SKM-1 treated with dmso at 0.1 percent for 144 hours (cell line): ENCODE results near the gene KRTAP1-5.
"Not testable (repeated sequence)": the region's sequence is repeated elsewhere in the genome, so short reads cannot be mapped to it uniquely, and the experiment has no call there.

Source experiments
- DNase-seq: peaks from one replicate; lab custom pipeline; 2025; ENCODE audit not compliant: unreplicated experiment; lab: John Stamatoyannopoulos, UW

KRTAP1-5 gene

DNA sequence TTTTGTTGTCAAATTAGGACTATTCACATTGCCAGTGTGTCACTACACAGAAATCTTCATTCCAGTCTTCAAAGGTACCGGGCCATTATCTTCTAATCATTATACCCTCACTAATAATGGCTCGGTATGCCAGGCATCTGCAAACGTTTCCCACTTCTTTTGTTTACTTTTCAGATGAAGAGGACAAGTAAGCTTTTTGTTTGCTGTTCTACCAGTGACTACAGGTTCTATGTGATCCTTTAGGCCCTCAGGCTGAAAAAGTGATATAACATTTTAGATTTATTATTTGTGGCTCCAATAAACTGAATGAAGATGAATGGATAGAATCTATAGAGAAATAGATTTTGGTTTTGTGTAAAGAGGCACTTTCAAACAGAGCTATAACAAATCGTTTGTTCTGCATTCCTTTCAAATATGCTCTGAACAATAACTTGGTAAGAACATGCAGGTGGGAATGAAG is 17.7 kb downstream of the KRTAP1-5 start:
- DNase-seq = no peak

DNA sequence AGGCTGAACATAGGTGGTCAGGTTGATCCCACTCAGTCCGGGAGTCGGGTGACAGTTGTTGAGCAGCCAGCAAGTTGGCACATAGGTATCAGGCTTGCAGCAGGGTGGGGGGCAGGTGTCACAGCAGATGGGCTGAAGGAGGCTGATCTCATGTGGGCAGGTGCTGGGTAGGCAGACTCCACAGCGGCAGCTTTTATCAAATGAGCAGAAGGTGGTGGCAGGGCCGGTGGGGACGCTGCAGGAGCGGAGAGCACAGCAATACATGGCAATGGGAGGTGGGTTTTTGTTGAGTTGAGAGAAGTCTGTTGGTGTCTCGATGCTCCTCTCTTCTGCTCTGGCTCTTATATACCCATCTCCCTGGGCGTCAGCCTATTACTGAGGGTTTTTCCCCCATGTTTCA is 18.2 kb downstream of the KRTAP1-5 start, which contains the start of gene KRTAP3-1:
Gene KRTAP3-1 (minus strand): TSS at position 318 of the 400 bp plus-strand sequence. CDS start 54 bp downstream, at position 264.
- no peak for DNase-seq

DNA sequence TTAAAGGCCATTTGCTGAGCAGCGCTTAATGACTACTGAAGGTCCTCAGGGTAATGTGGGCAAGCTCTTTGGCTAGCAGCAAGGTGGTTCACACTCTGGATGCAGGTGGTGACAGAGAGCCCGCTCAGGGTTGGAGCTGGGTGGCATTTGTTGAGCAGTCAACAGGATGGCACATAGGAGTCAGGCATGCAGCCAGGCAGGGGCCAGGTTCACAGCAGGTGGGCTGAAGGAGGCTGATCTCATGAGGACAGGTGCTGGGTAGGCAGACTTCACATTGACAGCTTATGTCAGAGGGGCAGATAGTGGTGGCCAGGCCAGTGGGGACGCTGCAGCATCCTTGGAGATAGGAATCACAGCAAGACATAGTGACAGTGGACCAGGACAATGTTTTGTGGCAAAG is 22.6 kb downstream of the KRTAP1-5 start:
- DNase-seq = no peak

DNA sequence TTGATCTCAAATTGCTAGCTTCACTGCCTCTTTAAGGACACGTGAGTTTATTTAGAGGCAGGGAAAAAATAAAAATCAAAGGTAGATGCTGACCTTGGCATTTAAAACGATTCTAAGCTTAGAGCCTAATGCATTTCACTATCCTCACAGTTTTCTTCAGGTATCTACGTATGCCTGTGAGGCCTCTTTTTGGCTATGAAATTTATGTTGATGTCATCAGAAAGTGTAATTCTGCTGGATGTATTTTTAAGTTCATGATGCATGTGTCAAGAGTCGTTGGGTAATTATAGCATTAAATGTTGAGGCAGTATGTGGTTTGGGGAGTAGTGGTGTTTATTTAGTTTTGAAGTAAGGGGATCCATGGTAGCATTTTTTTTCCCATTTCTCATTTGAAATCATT is 23.1 kb downstream of the KRTAP1-5 start:
- no peak for DNase-seq

DNA sequence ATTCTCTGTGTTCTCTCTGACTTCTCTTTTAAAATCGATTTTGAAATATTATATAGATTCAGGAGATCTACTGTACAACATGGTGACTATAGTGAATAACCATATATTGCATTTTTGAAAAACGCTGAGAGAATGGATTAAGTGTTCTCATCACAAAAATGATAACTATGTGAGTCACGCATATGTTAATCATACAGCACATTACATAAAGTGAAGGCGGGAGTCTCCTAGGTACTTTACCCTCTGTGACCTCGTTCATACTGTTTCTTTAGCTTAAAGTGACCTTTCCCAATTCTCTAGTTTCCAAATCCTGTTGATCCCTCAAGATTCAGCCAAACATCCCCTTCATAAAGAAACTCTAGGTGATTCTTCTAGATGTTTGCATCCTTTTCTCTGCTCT is 24.2 kb downstream of the KRTAP1-5 start:
- DNase-seq = no peak

DNA sequence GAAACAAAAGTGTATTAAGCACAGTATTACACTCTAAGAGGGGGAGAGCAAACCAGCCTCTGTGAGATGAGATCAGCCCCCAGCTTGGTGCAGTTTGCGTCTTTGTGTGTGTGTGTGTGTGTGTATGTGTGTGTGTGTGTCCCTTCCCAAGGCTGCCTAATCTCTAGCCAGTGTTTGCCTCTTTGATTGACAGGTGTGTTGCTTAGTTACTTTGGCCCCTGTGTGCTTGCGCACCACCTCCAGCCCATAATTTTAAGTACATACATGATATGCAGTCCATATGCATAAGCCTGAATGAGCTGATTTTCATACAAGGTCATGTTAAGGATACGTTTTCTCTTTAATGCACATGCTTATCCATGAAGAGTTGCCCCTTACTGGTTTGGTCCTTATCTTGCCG is 25.2 kb downstream of the KRTAP1-5 start:
- DNase-seq = no peak

DNA sequence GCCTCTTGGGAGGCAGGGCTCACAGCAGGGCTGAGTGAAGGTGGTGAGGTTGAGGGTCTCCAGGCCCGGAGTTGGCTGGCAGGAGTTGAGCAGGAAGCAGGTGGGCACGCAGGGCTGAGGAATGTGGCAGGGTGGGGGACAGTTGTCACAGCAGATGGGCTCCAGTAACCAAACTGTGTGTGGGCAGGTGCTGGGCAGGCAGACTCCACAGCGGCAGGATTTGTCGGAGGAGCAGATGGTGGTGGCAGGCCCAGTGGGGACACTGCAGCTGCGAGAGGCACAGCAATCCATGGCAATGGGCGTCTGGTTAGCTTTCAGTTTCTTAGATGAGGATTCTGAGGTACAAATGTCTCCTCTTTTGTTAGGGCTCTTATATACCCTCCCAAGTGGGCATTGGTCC is 27.4 kb downstream of the KRTAP1-5 start, which contains the start of gene KRTAP3-2:
Gene KRTAP3-2 (minus strand): TSS at position 344 of the 400 bp plus-strand sequence. CDS start 53 bp downstream, at position 291.
- not testable (repeated sequence) for DNase-seq

DNA sequence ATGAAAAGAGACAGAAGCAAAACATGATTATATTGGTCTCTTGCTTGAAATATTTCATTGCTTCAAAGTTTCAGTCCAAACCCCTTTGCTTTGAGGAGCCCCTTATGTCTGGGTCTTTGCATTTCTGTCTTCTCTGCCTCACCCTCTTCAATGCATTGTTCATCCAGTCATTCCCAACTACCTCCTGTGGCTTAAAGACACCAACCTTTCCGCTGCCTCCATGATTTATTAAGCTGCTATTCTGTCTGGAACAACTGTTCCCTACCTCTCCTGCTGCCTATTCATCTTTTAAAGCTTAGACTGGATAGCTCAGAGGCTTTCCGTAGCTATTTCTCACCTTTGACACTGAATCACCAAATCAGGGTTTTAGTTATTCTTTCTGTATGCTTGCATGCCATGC is 29.6 kb downstream of the KRTAP1-5 start:
- DNase-seq = no peak

DNA sequence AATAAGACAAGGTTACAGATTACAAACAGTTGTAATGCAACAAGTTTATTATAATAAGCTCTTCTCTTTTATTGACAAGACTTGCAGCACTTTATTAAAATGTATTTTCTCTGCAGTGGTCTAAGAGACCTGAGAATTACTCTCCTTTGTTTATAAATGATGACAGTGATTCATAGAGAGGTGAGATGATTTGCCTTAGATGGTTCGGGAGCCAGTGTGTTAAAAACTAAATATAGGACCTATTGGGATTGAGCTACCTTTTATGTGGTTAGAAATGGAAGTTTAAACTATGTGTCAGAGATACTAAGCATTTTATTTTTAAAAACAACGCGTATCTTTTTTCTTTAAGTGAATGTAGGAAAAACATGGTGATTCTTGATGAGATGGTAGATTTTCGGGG is 30.2 kb downstream of the KRTAP1-5 start:
- DNase-seq = no peak

DNA sequence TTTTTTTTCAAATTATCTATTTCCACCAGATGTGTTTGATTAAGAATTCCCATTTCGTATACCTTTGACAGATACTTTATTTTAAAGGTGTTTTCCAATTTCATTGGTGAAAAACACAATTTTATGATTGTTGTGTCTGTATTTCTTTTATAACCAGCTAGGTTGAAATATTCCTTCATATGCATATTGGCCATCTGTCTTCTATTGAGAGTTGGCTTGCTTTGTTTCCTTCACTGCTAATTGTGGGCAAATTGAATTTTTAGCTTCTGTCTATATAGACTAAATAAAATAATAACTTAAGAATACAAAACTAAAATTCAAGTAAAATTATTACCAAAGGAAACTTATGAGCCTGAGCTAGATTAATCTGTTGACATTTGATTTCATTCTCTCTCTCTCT is 31.9 kb downstream of the KRTAP1-5 start:
- DNase-seq = no peak

DNA sequence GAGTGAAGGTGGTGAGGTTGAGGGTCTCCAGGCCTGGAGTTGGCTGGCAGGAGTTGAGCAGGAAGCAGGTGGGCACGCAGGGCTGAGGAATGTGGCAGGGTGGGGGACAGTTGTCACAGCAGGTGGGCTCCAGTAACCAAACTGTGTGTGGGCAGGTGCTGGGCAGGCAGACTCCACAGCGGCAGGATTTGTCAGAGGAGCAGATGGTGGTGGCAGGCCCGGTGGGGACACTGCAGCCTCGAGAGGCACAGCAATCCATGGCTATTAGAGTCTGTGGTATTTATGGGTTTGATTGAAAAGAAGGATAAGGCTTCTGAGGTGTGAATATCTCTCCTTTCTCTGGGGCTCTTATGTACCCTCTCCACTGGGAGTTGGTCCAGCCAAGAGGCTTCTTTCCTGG is 33.2 kb downstream of the KRTAP1-5 start, which contains the start of gene KRTAP3-3:
Gene KRTAP3-3 (minus strand): TSS at position 326 of the 400 bp plus-strand sequence. CDS start 67 bp downstream, at position 259.
- no peak for DNase-seq

DNA sequence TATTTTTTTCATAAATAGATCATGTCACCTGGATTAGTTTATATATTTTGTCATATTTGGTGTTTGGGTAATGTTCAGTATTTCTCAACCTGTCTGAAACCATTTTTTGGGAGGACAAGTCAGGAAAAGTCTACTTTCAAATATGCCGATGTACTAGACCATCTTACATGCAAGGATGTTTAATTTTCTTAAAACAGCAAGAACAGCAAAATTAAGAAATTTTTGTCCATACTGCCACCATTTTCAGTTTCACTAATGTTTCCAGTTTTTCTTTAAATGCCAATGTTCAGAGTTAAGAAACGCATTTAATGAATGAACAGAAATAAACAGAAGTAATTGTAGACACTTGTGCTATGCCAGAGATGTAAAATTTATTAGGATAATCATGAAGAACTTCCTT is 33.9 kb downstream of the KRTAP1-5 start:
- DNase-seq = no peak

DNA sequence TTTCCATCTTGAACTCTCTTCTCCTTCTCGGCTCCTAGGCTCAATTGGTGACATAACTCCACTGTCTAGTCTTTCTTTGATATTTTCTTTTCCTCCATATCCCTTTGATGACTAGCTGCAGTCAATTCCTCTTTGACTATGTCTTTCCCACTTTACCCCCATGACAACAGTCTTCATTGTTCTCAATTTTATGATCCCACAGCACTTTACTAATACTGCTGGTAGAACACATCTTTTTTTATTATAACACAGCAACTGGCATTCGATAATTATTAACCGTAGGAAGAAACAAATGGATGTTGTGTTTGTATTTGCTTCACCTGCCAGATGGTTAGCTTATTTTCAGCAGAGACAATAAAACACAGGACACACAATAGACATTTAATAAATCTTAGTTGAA is 34.3 kb downstream of the KRTAP1-5 start:
- DNase-seq = no peak

DNA sequence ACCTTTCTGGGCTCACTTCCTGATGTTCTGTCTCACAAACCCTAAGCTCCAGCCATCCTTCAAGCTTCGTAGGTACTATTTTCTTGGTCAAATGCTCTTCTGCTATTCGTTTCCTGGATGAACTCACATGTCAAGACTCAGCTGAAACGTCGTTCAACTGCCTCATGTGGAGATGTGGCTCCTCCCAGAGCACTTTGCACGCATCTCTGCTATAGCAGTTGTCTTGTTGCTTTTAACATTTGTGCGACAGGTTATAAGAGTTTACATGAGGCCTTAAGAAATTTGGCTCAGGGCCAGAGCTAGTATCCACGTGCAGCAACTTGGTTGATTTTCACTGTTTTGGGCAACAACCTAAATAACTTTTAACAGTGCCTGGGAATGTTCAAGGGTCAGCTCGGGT is 40.1 kb downstream of the KRTAP1-5 start:
- DNase-seq = no peak

DNA sequence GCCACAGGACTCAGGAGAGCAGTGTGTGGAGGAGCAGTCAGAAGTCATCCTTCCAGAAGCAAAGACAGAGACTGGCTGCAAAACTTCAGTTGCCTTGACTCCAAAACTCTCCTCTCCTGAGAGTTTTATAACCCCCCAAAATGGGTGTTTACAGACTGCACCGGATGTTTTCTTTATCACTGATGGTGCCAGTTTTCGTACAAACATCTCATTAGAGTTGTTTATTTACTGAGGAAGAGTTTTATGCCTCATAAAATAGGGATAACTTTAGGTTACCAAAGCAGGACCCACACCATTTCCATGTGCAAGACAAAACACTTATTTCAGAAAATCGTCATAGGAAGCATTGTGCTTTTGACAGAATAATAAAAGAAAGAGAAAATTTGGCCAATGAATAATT is 42.8 kb downstream of the KRTAP1-5 start, which contains the start of gene KRT40:
Gene KRT40 (minus strand): TSS at position 101 of the 400 bp plus-strand sequence. CDS start 53 bp downstream, at position 48.
- DNase-seq = no peak

DNA sequence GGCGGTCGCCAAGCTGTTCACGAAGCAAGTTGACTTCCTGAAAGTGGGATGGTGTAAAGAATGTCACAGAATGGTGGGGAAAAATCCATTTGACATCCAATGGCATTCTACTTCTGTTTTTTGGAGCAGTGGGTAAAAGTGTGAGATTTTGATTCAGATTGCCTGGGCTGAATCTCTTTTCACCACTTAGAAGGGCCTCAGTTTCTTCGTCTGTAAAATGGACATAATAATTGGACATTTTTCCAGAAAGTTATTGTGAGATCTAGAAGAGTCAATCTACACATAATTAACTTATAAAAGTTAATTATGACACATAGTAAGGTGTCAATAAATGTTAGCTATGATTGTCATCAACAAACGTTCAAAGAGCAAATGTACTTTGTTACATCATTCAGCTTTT is 45.9 kb downstream of the KRTAP1-5 start:
- no peak for DNase-seq

DNA sequence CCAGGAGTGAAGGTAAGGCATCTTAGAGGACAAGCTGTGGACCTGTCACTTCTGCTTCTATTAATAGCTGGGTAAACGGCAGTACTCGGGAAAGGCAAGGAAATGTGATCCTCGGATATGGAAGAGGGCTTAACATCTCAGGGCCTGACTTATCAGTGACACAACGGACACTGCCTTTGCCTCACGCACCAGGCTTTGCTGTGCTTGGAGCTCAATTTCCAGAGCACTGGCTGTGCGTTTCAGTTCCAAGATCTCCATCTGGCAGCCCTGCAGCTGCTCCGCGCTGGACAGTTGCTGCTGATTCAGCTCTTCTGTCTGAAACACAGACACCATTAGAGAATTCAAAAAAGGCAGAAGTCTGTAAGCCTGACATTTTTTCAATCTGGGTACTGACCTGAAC is 46.4 kb downstream of the KRTAP1-5 start:
- DNase-seq = no peak

DNA sequence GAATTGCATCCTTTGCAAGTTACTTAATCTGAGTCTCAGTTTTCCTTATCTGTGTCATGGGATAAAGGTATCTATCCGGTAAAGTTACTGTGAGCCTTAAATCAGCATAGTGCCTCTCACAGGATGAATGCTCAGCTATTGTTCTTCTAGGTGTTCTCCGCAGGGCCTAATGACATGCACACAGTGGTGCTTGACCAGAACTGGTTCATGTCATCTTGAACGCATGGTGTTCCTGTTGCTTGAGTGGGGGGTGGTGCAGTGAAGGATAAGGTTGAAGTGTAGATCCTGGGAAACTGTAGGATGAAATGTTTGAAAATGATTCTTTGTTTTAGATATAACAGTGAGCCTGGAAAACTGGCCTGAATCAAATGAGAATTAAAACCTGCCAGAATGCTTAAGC is 46.9 kb downstream of the KRTAP1-5 start:
- DNase-seq = no peak

DNA sequence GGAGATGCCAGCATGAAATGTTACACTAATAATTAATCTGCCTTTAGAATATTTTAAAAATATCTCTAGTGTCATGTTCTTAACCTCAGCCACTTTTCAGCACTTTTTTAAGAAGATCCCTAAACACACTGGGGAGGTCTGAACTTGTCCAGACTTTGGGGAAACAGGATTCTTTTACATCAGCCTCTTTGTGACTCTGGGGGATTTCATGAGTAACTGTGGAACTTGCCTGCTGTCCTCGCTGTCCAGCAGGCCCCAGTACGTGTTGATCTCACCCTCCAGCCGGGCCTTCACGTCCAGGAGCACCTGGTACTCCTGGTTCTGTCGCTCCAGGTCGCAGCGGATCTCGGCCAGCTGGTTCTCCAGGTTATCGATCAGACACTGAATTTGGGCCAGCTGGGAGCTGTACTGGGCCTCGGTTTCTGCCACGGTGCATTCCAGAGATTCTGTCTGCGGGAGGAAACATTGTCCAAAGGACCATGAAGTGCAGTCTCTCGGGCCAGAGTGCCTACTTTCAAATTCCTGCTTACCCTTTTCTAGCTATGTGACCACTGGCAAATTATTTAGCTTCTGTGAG is 48.3 kb downstream of the KRTAP1-5 start:
- no peak for DNase-seq
